WERI-Rb-1 (cell line): ENCODE results near the gene LRRC38.

Experiments used
- DNase-seq: peaks from one replicate; pipeline ENCODE4 v3.0.0-alpha.2; 2020
- H3K27ac ChIP-seq: fragments of 250-450 bp; sonication (Bioruptor Pico); 2 replicates; pipeline ENCODE4 v1.5.1; 2020; ENCODE audit warnings: mild to moderate bottlenecking, moderate library complexity
- H3K27me3 ChIP-seq: fragments of 250-450 bp; sonication (Bioruptor Pico); 2 replicates; pipeline ENCODE4 v1.5.1; 2021; ENCODE audit warnings: mild to moderate bottlenecking, low read depth, moderate library complexity; ENCODE audit not compliant: insufficient read depth, severe bottlenecking
- H3K36me3 ChIP-seq: fragments of 250-450 bp; sonication (Bioruptor Pico); 2 replicates; pipeline ENCODE4 v1.5.1; 2020; ENCODE audit warnings: mild to moderate bottlenecking, moderate library complexity
- H3K4me3 ChIP-seq: 2 replicates; pipeline ENCODE4 v1.5.1; 2011; ENCODE audit warnings: low read depth, mild to moderate bottlenecking, control low read depth, low read length
- H3K9me3 ChIP-seq: fragments of 250-450 bp; sonication (Bioruptor Pico); 2 replicates; pipeline ENCODE4 v1.5.1; 2021; ENCODE audit warnings: mild to moderate bottlenecking, moderate library complexity; ENCODE audit not compliant: severe bottlenecking
- CTCF ChIP-seq: IDR thresholded peaks from 2 replicates; pipeline ENCODE4 v1.5.1; 2011; ENCODE audit warnings: low read depth, mild to moderate bottlenecking, control low read depth, inconsistent platforms, low read length

LRRC38 gene

GRCh38 chr1:13528320-13528719, 14.5 kb upstream of the LRRC38 start:
- H3K36me3 ChIP-seq, result no peaks in the 10 kb centered on the region
- DNase-seq, result no peak
- H3K27ac ChIP-seq, result no peak overlapping the region
- H3K4me3 ChIP-seq, result no peak overlapping the region
- no peaks in the 10 kb centered on the region for H3K27me3 ChIP-seq
- no peak for TF ChIP-seq CTCF
- peaks cover 6% of the 10 kb centered on the region for H3K9me3 ChIP-seq

GRCh38 chr1:13523780-13524477, 10.1 kb upstream of the LRRC38 start:
- TF ChIP-seq CTCF, result no peak
- H3K36me3 ChIP-seq, result no peaks in the 10 kb centered on the region
- H3K9me3 ChIP-seq, result peaks cover 6% of the 10 kb centered on the region
- no peaks in the 10 kb centered on the region for H3K27me3 ChIP-seq
- no peak overlapping the region for H3K27ac ChIP-seq
- no peak overlapping the region for H3K4me3 ChIP-seq
- no peak for DNase-seq

- H3K27me3 ChIP-seq, result no peaks in the 10 kb centered on the region
- no peak overlapping the region for H3K4me3 ChIP-seq
- no peak overlapping the region for H3K27ac ChIP-seq
- DNase-seq, result no peak
- peaks cover under 1% of the 10 kb centered on the region for H3K9me3 ChIP-seq
- H3K36me3 ChIP-seq, result no peaks in the 10 kb centered on the region
- TF ChIP-seq CTCF, result no peak
Measured at GRCh38 chr1:13520985-13521384, 7.2 kb upstream of the LRRC38 start.

GRCh38 chr1:13517193-13517812, 3.5 kb upstream of the LRRC38 start:
- Histone ChIP-seq H3K27ac (no peak overlapping the region), H3K4me3 (no peak overlapping the region), H3K36me3 (no peaks in the 10 kb centered on the region), H3K9me3 (no peaks in the 10 kb centered on the region), H3K27me3 (peaks cover 9% of the 10 kb centered on the region)
- no peak for TF ChIP-seq CTCF
- no peak for DNase-seq

- H3K9me3 ChIP-seq, result no peaks in the 10 kb centered on the region
- TF ChIP-seq CTCF, result no peak
- no peak for DNase-seq
Measured at GRCh38 chr1:13516606-13517005, 2.8 kb upstream of the LRRC38 start.

GRCh38 chr1:13514821-13515220, 1.0 kb upstream of the LRRC38 start:
- Histone ChIP-seq H3K36me3 (no peaks in the 10 kb centered on the region), H3K9me3 (no peaks in the 10 kb centered on the region), H3K27me3 (peaks cover 9% of the 10 kb centered on the region), H3K4me3 (no peak overlapping the region), H3K27ac (no peak overlapping the region)
- DNase-seq, result no peak
- no peak for TF ChIP-seq CTCF

More at GRCh38 chr1:13516606-13517005, 2.8 kb upstream of the LRRC38 start:
- Histone ChIP-seq H3K27ac (no peak overlapping the region), H3K27me3 (peaks cover 9% of the 10 kb centered on the region), H3K4me3 (no peak overlapping the region), H3K36me3 (no peaks in the 10 kb centered on the region)
